Upper lobe of right lung (tissue), 1 donor: Measurements from ENCODE around the gene KCNQ2. TPM values are rescaled to one million over a fixed set of nuclear protein-coding genes. Genes with fewer than 3 reads are reported as not detected.

Experiments used
- ATAC-seq: fragments of 200-7000 bp; cut with Tn5 transposase; one replicate; pipeline ENCODE4 v1.9.1; 2020; ENCODE audit warnings: mild to moderate bottlenecking, moderate library complexity
- DNase-seq: peaks from one replicate; pipeline ENCODE4 v3.0.0-alpha.2; 2020
- H3K27ac ChIP-seq: fragments of 200-600 bp; one replicate; pipeline ENCODE4 v1.8.0; 2022
- H3K27me3 ChIP-seq: fragments of 200-600 bp; one replicate; pipeline ENCODE4 v1.8.0; 2022; ENCODE audit warnings: mild to moderate bottlenecking
- H3K36me3 ChIP-seq: fragments of 200-600 bp; one replicate; pipeline ENCODE4 v1.8.0; 2022
- H3K4me1 ChIP-seq: fragments of 200-600 bp; one replicate; pipeline ENCODE4 v1.8.0; 2022
- H3K4me3 ChIP-seq: fragments of 200-600 bp; one replicate; pipeline ENCODE4 v1.8.0; 2022; ENCODE audit warnings: mild to moderate bottlenecking
- H3K9me3 ChIP-seq: fragments of 200-600 bp; one replicate; pipeline ENCODE4 v1.8.0; 2022
- intact Hi-C: fragments of 100-400 bp; cut with DNase I; formaldehyde crosslinking; loops from one replicate; pipeline ENCODE4 v1.11.0; 2022
- total RNA-seq: library from RNA; stranded (reverse); fragmentation: NEBNext Ultra II Directional; extraction: Animal tissue kit (Norgen Biotek cat#: 25700); gene quantifications from one replicate; pipeline ENCODE4 v1.2.1, GENCODE V29; 2021
- TF ChIP-seq, protein P1 (sequence below): fragments of 200-600 bp; IDR thresholded peaks from one replicate; pipeline ENCODE4 v1.8.0; 2022; ENCODE audit warnings: antibody characterized with exemption
- donor health status: DM: no; HTN: yes; CAD: no; lungs with severe emphysema.

KCNQ2 gene
- total RNA-seq, 1 donor from 2014 or later = not detected

DNA sequence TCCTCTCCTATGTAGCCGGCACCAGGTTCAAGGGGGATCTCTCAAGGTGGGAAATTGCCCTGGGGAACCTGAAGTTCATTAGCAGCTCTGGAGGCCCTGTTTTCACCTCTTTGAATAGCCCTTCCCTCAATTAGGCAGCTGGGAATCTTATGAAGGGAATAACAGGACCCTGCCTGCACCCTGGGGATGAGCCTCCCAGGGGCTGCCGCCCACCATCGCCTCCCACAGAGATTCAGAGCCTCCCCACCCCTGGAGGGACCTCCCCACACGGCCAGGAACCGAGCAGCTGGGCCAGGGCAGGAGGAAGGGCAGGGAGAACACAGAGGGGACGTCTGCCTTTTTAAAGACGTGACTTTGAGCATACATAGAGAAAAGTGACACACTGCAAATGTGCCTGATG is 31.1 kb upstream of the KCNQ2 start:
- Histone ChIP-seq H3K4me3 (no peak overlapping the region), H3K27me3 (peaks cover 28% of the 10 kb centered on the region), H3K36me3 (no peaks in the 10 kb centered on the region), H3K4me1 (peaks cover 3% of the 10 kb centered on the region), H3K27ac (no peak overlapping the region), H3K9me3 (no peaks in the 10 kb centered on the region)
- TF ChIP-seq, protein P1, sequence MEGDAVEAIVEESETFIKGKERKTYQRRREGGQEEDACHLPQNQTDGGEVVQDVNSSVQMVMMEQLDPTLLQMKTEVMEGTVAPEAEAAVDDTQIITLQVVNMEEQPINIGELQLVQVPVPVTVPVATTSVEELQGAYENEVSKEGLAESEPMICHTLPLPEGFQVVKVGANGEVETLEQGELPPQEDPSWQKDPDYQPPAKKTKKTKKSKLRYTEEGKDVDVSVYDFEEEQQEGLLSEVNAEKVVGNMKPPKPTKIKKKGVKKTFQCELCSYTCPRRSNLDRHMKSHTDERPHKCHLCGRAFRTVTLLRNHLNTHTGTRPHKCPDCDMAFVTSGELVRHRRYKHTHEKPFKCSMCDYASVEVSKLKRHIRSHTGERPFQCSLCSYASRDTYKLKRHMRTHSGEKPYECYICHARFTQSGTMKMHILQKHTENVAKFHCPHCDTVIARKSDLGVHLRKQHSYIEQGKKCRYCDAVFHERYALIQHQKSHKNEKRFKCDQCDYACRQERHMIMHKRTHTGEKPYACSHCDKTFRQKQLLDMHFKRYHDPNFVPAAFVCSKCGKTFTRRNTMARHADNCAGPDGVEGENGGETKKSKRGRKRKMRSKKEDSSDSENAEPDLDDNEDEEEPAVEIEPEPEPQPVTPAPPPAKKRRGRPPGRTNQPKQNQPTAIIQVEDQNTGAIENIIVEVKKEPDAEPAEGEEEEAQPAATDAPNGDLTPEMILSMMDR = no peak
- intact Hi-C loops = no loop called here
- ATAC-seq = no peak
- no peak for DNase-seq

DNA sequence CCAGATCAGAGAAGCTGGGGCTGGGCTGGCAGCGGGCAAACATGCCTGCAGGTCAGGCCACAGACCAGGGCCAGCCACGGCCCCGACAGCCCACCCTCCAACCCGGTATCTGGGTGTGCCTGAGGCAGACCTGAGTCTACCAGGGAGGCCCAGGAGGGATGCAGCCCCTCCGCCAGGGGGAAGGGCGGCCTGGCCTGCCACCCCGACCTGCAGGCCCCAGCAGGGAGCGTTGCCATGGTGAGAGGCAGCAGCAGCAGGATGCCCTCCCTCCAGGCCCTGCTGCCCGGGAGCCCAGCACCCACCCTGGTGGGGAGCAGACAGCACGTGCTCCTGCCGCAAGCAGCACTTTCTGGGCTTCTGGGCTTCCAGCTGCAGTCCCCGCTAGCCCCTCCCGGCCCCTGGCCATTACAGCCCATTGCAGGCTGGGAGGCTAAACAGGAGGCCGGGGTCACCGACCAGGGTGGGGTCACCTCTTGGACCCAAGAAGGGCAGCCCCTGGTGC is 30.3 kb upstream of the KCNQ2 start:
- Histone ChIP-seq H3K4me3 (no peak overlapping the region), H3K27ac (no peak overlapping the region), H3K9me3 (no peaks in the 10 kb centered on the region), H3K4me1 (peaks cover 3% of the 10 kb centered on the region), H3K27me3 (peaks cover 36% of the 10 kb centered on the region), H3K36me3 (no peaks in the 10 kb centered on the region)
- DNase-seq = no peak
- TF ChIP-seq, protein P1 = no peak
- ATAC-seq = no peak
- intact Hi-C loops = no loop called here

DNA sequence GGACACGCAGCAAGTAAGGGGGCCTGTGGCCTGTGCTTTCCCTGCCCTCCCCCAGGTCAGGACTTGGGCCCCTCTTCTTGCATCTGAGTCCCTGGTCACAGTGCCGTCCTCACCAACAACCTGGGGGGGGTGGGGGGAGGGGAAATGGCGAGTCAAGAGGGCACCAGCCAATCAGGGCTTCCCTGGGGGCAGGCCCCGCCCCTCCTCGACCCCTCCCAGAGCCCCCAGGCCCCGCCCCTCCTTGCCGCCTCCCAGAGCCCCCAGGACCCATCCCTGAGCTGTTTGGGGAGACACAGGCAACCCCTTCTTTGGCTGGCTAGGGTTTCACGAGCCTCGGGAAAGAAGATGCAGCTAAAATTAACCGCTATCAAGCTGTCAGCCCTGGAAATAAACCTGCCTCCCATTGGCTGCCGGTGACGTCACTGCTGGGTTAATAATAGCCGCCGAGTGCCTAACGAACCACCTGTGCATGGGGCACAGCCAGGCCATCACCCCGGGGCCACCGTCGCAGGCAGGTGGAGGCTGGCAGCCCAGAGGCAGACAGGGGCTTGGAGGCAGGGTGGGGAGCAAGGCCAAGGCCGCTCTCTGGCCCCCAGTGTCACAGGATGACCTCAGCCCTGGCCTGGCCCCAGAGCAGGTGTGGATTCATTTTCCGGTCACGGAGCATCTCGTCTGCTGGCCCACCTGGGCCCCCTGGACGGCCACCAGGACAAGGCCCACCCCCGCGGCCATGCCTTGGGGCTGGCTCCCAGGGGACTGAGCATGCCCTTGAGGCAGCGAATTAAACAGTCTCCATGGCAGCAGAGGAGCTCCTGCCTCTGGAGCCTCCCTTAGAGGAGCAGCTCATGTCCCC is 29.6 kb upstream of the KCNQ2 start:
- H3K27ac ChIP-seq = no peak overlapping the region
- TF ChIP-seq, protein P1 = no peak
- no peaks in the 10 kb centered on the region for H3K36me3 ChIP-seq
- intact Hi-C loops = no loop called here
- no peak for DNase-seq
- H3K27me3 ChIP-seq = peaks cover 42% of the 10 kb centered on the region
- no peak overlapping the region for H3K4me3 ChIP-seq
- no peak for ATAC-seq
- peaks cover 3% of the 10 kb centered on the region for H3K4me1 ChIP-seq
- H3K9me3 ChIP-seq = no peaks in the 10 kb centered on the region

DNA sequence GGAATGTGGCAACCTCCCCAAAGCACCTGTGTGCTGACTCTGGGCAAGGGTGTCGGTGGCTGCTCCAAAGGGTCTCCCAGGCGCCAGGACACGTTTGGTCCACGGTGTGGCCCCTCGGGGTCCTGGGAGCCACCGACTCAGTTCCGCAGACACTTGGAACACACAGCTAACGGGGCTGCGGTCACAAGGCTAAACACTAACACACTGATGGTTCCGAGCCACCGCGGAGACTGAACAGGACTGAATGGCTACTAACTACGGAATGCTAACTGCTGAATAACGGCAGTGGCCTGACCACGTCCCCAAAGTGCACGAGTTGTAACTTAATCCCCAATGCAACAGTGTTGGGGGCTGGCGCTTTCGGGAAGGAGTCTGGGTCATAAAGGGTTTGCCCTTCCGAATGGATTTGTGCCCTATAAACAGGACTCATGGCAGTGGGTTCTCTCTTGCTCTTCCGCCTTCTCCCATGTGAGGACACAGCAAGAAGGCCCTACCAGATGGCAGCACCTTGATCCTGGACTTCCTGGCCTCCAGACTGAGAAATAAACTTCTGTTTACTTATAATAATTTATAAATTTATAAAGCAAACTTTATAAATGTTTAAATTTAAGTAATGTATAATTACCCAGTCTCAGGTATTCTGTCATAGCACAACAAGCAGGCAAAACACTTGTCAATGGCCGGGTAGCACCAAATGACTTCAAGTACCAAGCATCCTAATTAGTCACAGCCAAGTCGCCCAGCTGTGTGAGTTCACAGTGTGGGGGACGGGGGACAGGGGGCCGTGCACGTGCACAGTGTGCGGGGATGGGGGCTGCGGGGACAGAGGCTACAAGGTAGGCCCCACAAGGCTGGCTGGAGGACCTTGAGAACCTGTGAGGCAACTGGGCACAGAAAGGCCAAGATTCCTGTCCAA is 28.7 kb upstream of the KCNQ2 start:
- no peak for DNase-seq
- Histone ChIP-seq H3K9me3 (no peaks in the 10 kb centered on the region), H3K4me3 (no peak overlapping the region), H3K4me1 (peaks cover 7% of the 10 kb centered on the region), H3K36me3 (no peaks in the 10 kb centered on the region), H3K27me3 (peaks cover 48% of the 10 kb centered on the region), H3K27ac (no peak overlapping the region)
- TF ChIP-seq, protein P1 = no peak
- intact Hi-C loops = no loop called here
- no peak for ATAC-seq

DNA sequence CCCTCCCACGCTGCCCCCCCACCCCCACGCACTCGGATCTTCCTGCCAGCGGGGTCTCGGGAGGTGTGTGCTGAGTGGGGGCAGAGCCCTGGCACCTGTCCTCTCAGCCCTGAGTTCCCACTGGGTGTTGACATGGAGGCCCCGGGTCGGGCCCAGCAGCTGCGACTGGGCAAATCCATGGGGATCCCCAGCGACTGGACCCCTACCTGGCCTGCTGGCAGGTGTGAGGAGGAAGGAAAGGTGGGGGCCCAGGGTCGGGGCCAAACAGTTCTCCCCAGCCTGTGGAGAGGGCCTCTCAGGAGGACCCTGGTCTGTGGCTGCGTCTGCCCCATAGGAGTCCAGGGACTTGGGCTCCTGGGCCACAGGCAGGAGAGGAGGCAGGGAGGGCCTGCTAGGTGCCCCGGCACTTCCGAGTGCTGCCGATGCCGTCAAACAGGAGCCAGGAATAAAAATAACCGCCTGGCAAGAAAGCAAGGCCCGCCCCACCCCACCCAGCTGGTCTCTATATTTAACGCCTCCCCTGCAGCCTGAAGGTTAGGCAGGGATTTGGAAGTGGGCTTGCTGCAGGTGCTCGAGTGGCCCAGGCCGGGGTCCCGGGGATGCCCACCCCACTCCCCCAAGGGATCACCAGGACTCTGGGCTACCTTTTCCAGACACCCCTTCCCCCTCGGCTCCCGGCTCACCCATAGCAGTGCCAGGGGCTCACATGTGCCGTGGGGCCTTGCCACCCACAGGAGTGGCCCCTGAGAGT is 27.9 kb upstream of the KCNQ2 start:
- H3K27me3 ChIP-seq = peaks cover 44% of the 10 kb centered on the region
- DNase-seq = peak; percentile 60

More for the DNA sequence above, 27.9 kb upstream of the KCNQ2 start:
- H3K4me3 ChIP-seq = no peak overlapping the region
- TF ChIP-seq, protein P1 = no peak
- H3K36me3 ChIP-seq = no peaks in the 10 kb centered on the region
- ATAC-seq = no peak
- peaks cover 11% of the 10 kb centered on the region for H3K4me1 ChIP-seq
- H3K27ac ChIP-seq = no peak overlapping the region
- H3K9me3 ChIP-seq = no peaks in the 10 kb centered on the region
- intact Hi-C loops = no loop called here
